GM06990 (cell line): ENCODE results near the gene PDK2.

Source experiments
- DNase-seq: peaks from one replicate; pipeline ENCODE4 v3.0.0-alpha.2; 2011; ENCODE audit not compliant: insufficient read length; ENCODE audit errors: extremely low read depth
- H3K27me3 ChIP-seq: replicated peaks from 2 replicates; pipeline ENCODE4 v1.6.0; 2011; ENCODE audit warnings: low read length; ENCODE audit not compliant: control insufficient read depth, insufficient read depth
- H3K36me3 ChIP-seq: 2 replicates; pipeline ENCODE4 v1.5.1; 2011; ENCODE audit warnings: low read length; ENCODE audit not compliant: control insufficient read depth, insufficient read depth
- H3K4me3 ChIP-seq: replicated peaks from 2 replicates; pipeline ENCODE4 v1.5.1; 2011; ENCODE audit warnings: low read depth, mild to moderate bottlenecking, control low read depth, low read length
- CTCF ChIP-seq: IDR thresholded peaks from 2 replicates; pipeline ENCODE4 v1.5.1; 2011; ENCODE audit warnings: low read length, control low read depth, mild to moderate bottlenecking, inconsistent platforms; ENCODE audit not compliant: insufficient read depth, poor library complexity, severe bottlenecking

The PDK2 gene

GRCh38 chr17:50117202-50118051, 22.3 kb downstream of the PDK2 start:
- peak; percentile 75 for DNase-seq
- Histone ChIP-seq H3K27me3 (no peaks in the 10 kb centered on the region; the same call in none of the 2 replicates), H3K36me3 (no peaks in the 10 kb centered on the region), H3K4me3 (no peak overlapping the region)
- peak; percentile 39 for TF ChIP-seq CTCF

GRCh38 chr17:50118076-50118827, 23.1 kb downstream of the PDK2 start:
- no peaks in the 10 kb centered on the region for H3K36me3 ChIP-seq
- H3K4me3 ChIP-seq: no peak overlapping the region
- DNase-seq: no peak
- TF ChIP-seq CTCF: no peak
- no peaks in the 10 kb centered on the region; the same call in none of the 2 replicates for H3K27me3 ChIP-seq

- TF ChIP-seq CTCF: no peak
- Histone ChIP-seq H3K36me3 (no peaks in the 10 kb centered on the region), H3K27me3 (no peaks in the 10 kb centered on the region; the same call in none of the 2 replicates), H3K4me3 (no peak overlapping the region)
- DNase-seq: no peak
Observed at GRCh38 chr17:50118828-50119218, 23.7 kb downstream of the PDK2 start.

- H3K27me3 ChIP-seq: no peaks in the 10 kb centered on the region; the same call in none of the 2 replicates
- no peak for DNase-seq
Observed at GRCh38 chr17:50120475-50121253, 25.5 kb downstream of the PDK2 start.

GRCh38 chr17:50122945-50123344, 27.8 kb downstream of the PDK2 start:
- TF ChIP-seq CTCF: no peak
- Histone ChIP-seq H3K36me3 (no peaks in the 10 kb centered on the region), H3K4me3 (no peak overlapping the region), H3K27me3 (no peaks in the 10 kb centered on the region; the same call in none of the 2 replicates)
- DNase-seq: no peak

More at GRCh38 chr17:50120475-50121253, 25.5 kb downstream of the PDK2 start:
- TF ChIP-seq CTCF: no peak
- Histone ChIP-seq H3K36me3 (no peaks in the 10 kb centered on the region), H3K4me3 (no peak overlapping the region)
